ENCODE results near the gene LMF1.
A peak's percentile ranks its signal among the peaks of the same experiment; 100 is the strongest.
"Not testable (repeated sequence)": the region's sequence is repeated elsewhere in the genome, so short reads cannot be mapped to it uniquely, and the experiment has no call there.

Gene LMF1

GRCh38 chr16:820748-821147 lies 150.0 kb downstream of the LMF1 start:
- TF ChIP-seq POLR2A (IDR thresholded peaks at IDR 0.05; ENCODE audit: low read length) (no peak), GATA1 (IDR thresholded peaks at IDR 0.05; ENCODE audit: low read depth, low read length) (no peak)
- DNase-seq, result no peak

- DNase-seq, result not testable (repeated sequence)
Measured at GRCh38 chr16:820044-820408, 150.8 kb downstream of the LMF1 start.

- TF ChIP-seq POLR2A (IDR thresholded peaks at IDR 0.05; ENCODE audit: low read length), result no peak
- TF ChIP-seq GATA1 (IDR thresholded peaks at IDR 0.05; ENCODE audit: low read depth, low read length), result no peak
- no peak for DNase-seq
Measured at GRCh38 chr16:819336-820043, 151.3 kb downstream of the LMF1 start.

- no peak for DNase-seq
- TF ChIP-seq GATA1 (IDR thresholded peaks at IDR 0.05; ENCODE audit: low read depth, low read length), result no peak
- TF ChIP-seq POLR2A (IDR thresholded peaks at IDR 0.05; ENCODE audit: low read length), result no peak
Measured at GRCh38 chr16:818592-818991, 152.2 kb downstream of the LMF1 start.

- no peak for DNase-seq
- TF ChIP-seq GATA1 (IDR thresholded peaks at IDR 0.05; ENCODE audit: low read depth, low read length) (no peak), POLR2A (IDR thresholded peaks at IDR 0.05; ENCODE audit: low read length) (no peak)
Measured at GRCh38 chr16:818132-818531, 152.7 kb downstream of the LMF1 start.

GRCh38 chr16:817001-817906 lies 153.5 kb downstream of the LMF1 start:
- TF ChIP-seq GATA1 (IDR thresholded peaks at IDR 0.05; ENCODE audit: low read depth, low read length), result no peak
- no peak for TF ChIP-seq POLR2A (IDR thresholded peaks at IDR 0.05; ENCODE audit: low read length)
- DNase-seq, result no peak

GRCh38 chr16:815861-816260 lies 154.9 kb downstream of the LMF1 start:
- TF ChIP-seq POLR2A (IDR thresholded peaks at IDR 0.05; ENCODE audit: low read length) (no peak), GATA1 (IDR thresholded peaks at IDR 0.05; ENCODE audit: low read depth, low read length) (no peak)
- no peak for DNase-seq

- no peak for DNase-seq
- TF ChIP-seq GATA1 (IDR thresholded peaks at IDR 0.05; ENCODE audit: low read depth, low read length) (no peak), POLR2A (IDR thresholded peaks at IDR 0.05; ENCODE audit: low read length) (no peak)
Measured at GRCh38 chr16:814974-815373, 155.8 kb downstream of the LMF1 start.

GRCh38 chr16:813916-814412 lies 156.8 kb downstream of the LMF1 start:
- TF ChIP-seq GATA1 (IDR thresholded peaks at IDR 0.05; ENCODE audit: low read depth, low read length), result no peak
- no peak for TF ChIP-seq POLR2A (IDR thresholded peaks at IDR 0.05; ENCODE audit: low read length)
- no peak for DNase-seq

GRCh38 chr16:813204-813915 lies 157.4 kb downstream of the LMF1 start:
- peak; percentile 32 to 41 for DNase-seq
- TF ChIP-seq GATA1 (IDR thresholded peaks at IDR 0.05; ENCODE audit: low read depth, low read length), result no peak
- TF ChIP-seq POLR2A (IDR thresholded peaks at IDR 0.05; ENCODE audit: low read length), result no peak

GRCh38 chr16:808085-808386 lies 162.7 kb downstream of the LMF1 start:
- no peak for TF ChIP-seq GATA1 (IDR thresholded peaks at IDR 0.05; ENCODE audit: low read depth, low read length)
- no peak for TF ChIP-seq POLR2A (IDR thresholded peaks at IDR 0.05; ENCODE audit: low read length)
- DNase-seq, result no peak

GRCh38 chr16:807347-808084 lies 163.3 kb downstream of the LMF1 start:
- DNase-seq, result peak; percentile 92 to 93
- TF ChIP-seq POLR2A (IDR thresholded peaks at IDR 0.05; ENCODE audit: low read length), result peak; percentile 85
- TF ChIP-seq GATA1 (IDR thresholded peaks at IDR 0.05; ENCODE audit: low read depth, low read length), result no peak

- TF ChIP-seq POLR2A (IDR thresholded peaks at IDR 0.05; ENCODE audit: low read length) (no peak), GATA1 (IDR thresholded peaks at IDR 0.05; ENCODE audit: low read depth, low read length) (no peak)
- no peak for DNase-seq
Measured at GRCh38 chr16:805474-805873, 165.3 kb downstream of the LMF1 start.
